Hematopoietic multipotent progenitor cell treated with erythropoietin and hydrocortisone succinate and interleukin-3 and kit ligand, for 8 days (in vitro differentiated cells): ENCODE results near the gene DAZL.
A peak's percentile ranks its signal among the peaks of the same experiment; 100 is the strongest.

ENCODE experiments used
- DNase-seq: peaks from one replicate; pipeline ENCODE4 v3.0.0-alpha.2; 2015

DAZL gene

GRCh38 chr3:16589867-16590624 is 15.2 kb downstream of the DAZL start:
- DNase-seq = no peak

- DNase-seq = no peak
Observed at GRCh38 chr3:16589120-16589519, 16.1 kb downstream of the DAZL start.

- DNase-seq = no peak
Observed at GRCh38 chr3:16587681-16588060, 17.6 kb downstream of the DAZL start.

DNA sequence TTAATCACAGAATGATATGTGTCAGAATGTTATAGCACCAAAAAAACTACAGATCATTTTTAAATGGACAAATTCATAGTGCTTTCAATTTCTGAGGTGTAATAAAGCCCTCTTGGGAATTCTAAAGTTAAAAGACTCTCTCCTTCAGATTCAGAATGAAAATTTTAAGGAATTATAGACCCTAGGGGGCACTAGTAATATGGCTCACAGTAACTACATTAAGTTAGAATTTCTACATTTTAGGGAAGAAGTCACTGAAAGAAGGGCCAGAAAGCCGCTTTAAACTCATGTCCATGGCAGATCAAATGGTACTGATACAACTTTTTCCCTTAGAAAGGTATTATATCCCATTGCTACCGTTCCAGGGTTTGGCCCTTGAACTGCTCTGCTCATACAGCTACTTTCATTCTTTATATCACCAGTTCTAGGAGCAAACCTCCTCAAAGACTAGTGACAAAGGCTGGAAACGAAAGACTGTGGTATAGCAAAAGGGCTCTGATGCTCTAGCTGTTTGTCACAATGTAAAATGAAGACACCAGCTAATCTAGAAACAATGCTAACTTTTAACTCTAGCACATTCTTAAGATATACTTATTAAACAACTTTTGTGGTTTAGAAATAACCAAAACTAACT is 18.1 kb downstream of the DAZL start:
- no peak for DNase-seq

- no peak for DNase-seq
Observed at GRCh38 chr3:16584880-16585279, 20.3 kb downstream of the DAZL start.

DNA sequence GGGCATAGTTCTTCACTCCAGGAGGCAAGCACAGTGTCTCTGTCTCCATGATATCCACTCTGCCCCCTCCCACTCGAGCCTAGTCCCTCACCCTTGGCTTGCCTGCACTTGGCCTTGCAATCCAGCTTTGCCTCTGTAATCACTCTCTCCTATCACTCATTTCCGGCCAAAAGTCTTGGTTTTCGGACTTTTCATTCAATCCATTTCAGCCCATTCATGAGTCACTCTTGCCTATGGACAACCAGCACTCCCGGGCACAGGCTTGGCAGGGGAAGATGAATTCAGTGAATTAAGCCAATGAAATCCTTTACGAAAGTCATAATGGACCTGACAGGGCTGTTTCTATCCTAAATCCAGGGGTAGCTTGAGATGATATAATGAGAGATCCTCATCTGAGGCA is 21.7 kb downstream of the DAZL start:
- no peak for DNase-seq

DNA sequence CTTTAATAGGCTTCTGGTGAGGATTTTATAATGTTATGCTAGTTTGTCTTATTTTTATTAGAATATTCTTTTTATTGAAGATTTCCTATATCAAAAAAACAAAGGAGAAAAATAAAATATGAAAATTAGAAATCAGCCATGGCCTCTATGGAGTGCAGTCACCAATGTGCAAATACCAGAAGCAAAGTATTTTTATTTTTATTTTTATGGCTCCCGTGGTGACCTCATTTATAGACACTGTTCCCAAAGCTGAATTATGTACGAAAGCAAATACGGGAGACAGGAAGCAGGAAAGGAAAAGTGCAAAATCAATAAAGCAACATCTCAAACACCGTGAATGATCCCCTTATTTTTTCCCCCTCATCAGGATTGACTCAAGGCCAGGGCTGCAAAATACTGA is 35.1 kb downstream of the DAZL start:
- DNase-seq = no peak

DNA sequence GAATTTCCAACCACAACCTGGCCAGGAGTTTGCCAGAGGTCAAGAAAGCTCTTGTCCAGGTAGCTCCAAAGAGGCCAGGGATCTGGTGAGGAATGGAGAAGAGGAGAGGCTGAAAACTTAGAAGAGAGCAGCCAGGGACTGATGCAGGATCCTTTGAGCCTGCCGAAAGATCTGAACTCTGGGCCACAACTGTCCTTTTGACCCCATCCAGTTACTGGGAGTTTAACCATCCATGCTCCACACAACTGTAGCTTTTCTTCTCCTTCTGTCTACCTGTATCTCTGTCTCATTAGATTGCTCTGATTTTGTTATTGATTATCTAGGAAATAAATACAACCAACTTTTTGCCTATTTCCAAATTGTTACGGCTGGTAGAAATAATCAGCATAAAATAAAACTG is 36.7 kb downstream of the DAZL start:
- no peak for DNase-seq

DNA sequence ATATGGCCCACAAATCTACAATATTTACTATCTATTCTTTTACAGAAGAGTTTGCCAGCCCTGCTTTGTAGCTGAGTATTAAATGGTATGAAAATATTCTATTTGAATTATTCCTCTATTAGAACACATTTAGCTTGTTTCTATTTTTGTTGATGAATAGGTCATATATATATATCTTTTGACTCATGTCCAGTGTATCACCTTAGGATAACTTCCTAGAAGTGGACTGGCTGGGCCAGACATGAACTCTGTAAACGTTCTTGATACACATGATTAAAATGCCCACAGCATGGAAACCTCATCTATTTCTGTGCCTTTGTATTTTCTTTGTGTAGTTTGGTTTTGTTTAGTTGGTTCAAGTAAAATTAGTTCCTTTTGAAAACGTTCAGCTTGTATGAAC is 37.1 kb downstream of the DAZL start:
- DNase-seq = no peak

DNA sequence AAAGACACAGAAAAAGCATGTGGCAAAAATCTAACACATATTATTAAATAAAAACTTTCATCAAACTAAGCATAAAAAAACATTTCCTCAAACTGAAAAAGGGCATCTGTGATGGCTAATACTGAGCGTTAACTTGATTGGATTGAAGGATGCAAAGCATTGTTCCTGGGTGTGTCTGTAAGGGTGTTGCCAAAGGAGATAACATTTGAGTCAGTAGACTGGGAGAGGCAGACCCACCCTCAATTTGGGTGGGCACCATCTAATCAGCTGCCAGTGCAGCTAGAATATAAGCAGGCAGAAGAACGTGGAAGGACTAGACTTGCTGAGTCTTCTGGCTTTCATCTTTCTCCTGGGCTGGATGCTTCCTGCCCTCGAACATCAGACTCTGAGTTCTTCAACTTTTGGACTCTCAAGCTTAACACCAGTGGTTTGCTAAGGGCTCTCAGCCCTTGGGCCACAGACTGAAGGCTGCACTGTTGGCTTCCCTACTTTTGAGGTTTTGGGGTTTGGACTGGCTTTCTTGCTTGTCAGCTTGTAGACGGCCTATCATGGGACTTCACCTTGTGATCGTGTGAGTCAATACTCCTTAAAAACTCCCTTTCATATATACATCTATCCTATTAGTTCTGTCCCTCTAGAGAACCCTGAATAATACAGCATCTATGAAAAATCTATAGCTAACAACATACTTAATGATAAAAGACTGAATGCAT is 45.4 kb downstream of the DAZL start:
- DNase-seq = peak; percentile 60

- DNase-seq = no peak
Observed at GRCh38 chr3:16554126-16554525, 51.1 kb downstream of the DAZL start.

DNA sequence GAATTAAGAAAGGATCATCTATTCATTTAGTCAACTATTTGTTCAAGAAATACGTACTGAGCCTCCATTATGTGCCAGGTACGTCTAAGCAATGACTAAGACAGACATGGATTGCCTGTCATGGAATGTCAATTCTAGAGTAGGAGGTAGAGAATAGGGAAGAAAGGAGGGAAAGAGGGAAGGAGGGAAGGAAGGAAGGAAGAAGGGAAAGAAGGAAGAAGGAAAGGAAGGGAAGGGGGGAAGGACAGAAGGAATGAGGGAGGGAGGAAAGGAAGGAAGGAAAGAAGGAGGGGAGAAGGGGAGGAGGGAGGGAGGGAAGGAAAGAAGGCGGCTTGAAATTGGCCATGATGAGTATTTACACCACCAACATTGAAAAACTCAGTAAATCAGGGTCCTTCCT is 52.5 kb downstream of the DAZL start:
- DNase-seq = no peak

DNA sequence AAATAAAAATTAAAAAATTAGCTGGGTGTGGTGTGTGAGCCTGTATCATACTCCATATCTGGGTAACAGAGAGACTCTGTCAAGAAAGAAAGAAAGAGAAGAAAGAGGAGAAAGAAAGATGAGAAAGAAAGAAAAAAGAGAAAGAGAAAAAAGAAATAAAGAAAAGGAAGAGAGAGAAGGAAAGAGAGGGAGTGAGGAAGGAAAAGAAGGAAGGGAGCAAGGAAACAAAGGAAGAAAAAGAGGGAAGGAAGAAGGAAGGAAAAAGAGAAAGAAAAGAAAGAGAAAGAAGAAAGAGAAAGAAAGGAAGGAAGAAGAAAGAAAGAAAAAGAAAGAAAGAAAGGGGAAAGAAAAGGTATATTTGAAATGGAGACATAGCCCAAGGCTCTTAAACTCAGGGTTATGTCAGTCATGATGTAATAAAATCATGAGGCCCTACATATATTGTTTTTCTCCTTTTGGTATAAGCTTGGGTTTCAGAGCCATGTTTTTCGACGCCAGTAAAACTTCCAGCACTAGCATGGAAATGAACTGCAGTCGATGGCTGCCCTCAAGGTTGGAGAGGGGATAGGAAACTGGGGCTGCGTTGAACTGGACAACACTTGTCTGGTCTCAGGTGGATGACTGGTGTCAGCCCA is 53.8 kb downstream of the DAZL start:
- no peak for DNase-seq

DNA sequence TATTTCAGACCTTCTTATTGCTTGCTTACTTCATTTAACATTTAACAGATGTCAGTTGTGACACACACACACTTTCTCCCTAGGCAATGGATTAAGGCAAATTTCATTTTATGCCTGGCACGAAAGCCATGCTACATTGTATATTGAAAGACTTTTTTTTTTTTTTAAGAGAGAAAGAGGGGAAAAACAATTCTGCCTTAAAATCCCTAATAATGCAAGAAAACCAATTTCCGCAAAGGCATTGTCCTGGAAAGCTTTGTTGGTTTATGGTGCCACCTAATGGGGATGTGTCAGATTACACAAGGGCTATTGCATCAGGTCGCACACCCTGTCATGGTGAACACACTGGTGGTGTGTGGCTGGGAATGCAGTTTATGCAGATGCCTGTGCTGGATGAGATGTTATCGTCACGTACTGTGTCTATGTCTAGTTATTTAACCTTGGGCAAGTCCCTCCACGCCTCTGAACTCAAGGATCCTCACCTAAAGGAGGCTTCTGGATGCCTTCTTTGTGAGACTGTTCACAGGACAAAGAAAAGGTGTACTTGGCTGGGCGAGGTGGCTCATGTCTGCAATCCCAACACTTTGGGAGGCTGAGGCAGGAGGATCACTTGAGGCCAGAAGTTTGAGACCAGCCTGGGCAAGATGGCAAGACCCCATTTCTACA is 54.4 kb downstream of the DAZL start:
- DNase-seq = peak; percentile 93

DNA sequence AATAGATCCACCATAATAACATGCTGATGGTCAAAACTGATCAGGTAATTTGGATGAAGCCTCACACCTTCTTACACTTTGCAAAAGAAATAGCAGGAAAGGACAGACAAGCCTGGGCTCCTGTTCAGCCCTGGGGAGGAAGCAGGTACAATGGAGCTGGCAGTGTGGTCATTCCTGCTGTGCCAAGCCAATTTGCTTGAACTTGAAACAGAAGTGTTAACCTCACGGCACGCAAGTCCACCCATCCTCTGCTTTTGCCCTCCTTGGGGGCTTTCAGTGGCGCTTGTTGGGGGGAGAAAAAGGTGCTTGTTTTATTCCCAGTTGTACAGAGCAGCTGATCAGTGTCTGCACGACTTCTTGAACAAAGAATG is 54.9 kb downstream of the DAZL start:
- DNase-seq = no peak

DNA sequence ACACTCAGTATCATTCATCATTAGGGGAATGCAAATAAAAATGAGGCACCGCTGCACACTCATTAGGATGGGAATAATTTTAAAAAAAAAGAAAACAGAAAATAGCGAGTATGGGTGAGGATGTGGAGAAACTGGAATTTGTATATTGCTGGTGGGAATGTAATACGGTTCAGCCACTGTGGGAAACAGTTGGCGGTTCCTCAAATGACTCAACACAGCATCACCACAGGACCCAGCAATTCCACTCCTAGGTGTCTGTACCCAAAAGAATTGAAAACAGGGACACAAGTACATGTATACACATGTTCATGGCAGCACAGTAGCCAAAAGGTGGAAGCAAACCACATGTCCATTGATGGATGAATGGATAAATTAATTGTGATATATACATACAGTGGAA is 56.5 kb downstream of the DAZL start:
- no peak for DNase-seq

GRCh38 chr3:16547561-16548357 is 57.5 kb downstream of the DAZL start:
- DNase-seq = no peak

DNA sequence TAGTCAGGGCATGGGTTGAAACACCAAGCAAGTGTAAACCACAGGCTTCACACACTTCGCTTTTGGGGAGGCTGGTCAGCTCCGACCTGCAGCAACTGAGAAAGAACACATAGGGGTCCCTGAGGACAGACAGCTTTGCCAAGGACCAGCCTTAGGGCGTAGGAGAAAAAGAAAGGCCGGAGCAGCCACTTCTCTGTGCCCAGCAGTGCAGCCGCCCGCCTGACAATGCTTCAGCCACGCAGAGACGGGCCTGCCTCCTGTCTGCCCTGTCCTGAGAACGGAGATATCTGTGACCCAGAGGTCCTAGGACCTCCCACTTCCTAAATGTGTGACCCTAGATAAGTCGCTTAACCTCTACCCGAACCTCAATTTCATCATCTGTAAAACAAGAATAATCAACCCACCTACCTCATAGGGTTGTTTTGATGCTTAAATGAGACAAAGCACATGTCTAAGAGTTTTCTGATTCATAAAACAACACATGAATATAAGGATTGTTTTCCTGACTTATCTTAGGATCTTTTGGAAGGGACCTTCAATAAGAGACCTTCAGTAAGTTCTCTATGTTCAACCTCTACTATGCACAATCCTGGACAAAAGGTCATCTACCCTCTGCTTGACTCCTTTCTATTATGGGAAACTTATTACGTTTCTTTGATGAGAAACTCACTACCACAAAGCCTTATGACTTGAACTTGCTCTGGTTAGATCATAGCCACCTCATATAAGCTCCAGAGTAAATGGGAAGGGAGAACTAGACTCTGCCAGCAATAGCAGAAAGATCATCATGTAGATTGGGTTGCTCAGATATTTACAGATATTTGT is 58.8 kb downstream of the DAZL start:
- peak; percentile 89 for DNase-seq

GRCh38 chr3:16545413-16546185 is 59.6 kb downstream of the DAZL start:
- no peak for DNase-seq

DNA sequence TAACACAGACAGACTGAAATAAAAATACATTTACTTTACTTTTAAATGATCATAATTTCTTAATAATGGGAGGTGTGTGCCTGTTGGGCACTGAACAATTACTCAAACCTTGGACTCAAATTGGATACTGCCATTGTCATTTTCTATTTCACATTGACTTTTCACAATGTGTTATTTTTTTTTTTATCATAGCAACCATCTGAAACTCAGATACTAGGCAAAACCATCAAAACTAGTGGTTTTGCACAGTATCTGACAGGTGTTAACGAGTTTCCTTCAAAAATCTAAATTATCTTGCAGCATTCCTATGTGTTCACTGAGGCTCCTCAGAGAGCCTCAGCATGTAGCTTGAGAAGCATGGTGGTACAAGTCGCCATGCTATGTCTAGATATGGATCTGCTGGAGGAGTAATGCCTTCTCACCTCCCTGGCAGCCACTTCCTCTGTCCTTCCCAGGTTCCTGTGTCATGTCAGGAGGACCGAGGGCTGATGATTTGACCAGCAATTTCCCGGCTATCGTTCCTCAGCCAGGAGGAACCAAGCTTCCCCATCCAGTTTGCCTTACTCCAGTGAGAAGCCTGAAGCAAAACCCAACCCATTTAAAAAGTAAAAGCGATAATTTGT is 61.9 kb downstream of the DAZL start:
- DNase-seq = no peak
